Measurements from ENCODE around the gene STRN3. TPM values are rescaled to one million over a fixed set of nuclear protein-coding genes. Genes with fewer than 3 reads are reported as not detected.

STRN3 gene
- total and polyA plus RNA-seq, 10 of the 15 experiments (the other 5 are each of a cell fraction or from before 2014, with no cell fraction given): 7.8 to 27.9 (median 14.1) TPM

DNA sequence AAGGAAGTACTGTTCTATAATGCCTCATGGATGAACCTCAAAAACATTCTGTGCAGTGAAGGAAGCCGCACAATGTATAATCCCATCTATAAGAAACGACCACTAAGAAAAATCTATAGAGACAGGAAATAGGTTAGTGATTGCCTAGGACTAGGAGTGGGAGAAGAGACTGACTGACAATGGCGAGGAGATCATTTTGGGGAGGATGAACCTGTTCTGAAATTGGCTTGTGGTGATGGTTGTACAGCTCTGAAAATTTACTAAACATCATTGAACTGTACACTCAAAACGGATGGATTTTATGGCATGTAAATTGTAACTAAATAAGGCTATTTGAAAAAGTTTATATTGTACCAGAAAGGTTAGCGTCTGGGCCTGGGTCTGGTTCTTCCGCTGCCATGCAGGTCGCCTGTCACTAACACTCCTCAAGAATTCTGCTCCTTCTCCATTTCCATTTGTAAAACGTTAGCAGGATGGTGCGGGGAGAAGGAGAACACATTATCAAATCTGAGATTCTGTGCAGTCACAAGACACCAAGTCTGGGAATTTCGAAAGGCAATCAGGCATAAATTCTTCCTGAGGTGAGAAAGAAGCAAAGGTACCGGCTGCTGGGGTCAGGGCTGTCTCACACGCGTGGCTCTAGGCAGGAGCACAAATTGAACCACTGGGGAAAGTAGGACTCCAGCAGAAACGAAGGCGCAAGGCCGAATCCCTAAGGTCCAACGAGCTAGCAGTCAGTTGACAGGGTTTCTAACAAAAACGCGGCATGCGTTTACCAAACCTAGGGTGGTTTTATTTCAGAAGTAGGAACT, 152.7 kb downstream of the STRN3 start:
- H3K4me1 ChIP-seq (ENCODE audit: control insufficient read depth, insufficient read depth, low read length): peaks cover 11% of the 10 kb centered on the region
- in situ Hi-C loops (cut with MboI): no loop called here
- TF ChIP-seq IRF4 (IDR thresholded peaks at IDR 0.05; ENCODE audit: low read depth, low read length) (no peak), TBL1XR1 (IDR thresholded peaks at IDR 0.05; ENCODE audit: low read depth, low read length) (no peak), ZNF274 (IDR thresholded peaks at IDR 0.05; ENCODE audit: insufficient read depth, insufficient read length) (no peak), RAD51 (IDR thresholded peaks at IDR 0.05) (no peak), POLR2AphosphoS2 (IDR thresholded peaks at IDR 0.05; ENCODE audit: low read depth, low read length) (no peak), MTA3 (IDR thresholded peaks at IDR 0.05; ENCODE audit: borderline replicate concordance, low read length) (no peak), NBN (IDR thresholded peaks at IDR 0.05) (no peak), HCFC1 (IDR thresholded peaks at IDR 0.05; ENCODE audit: low read length) (no peak), RB1 (IDR thresholded peaks at IDR 0.05; ENCODE audit: borderline replicate concordance) (no peak), NR2F1 (conservative IDR thresholded peaks at IDR 0.05) (no peak), YY1 (IDR thresholded peaks at IDR 0.05; ENCODE audit: low read depth, low read length) (no peak), SUPT20H (IDR thresholded peaks at IDR 0.05; ENCODE audit: borderline replicate concordance, control insufficient read depth, low read depth, low read length) (no peak), ZBED1 (IDR thresholded peaks at IDR 0.05; ENCODE audit: borderline replicate concordance) (no peak), TCF12 (IDR thresholded peaks at IDR 0.05; ENCODE audit: low read depth, low read length) (no peak), NRF1 (conservative IDR thresholded peaks at IDR 0.05; ENCODE audit: low read depth, low read length) (no peak), BCL11A (IDR thresholded peaks at IDR 0.05; ENCODE audit: low read depth, low read length) (no peak), CBX3 (IDR thresholded peaks at IDR 0.05; ENCODE audit: borderline replicate concordance, low read depth) (no peak)
- TF ChIP-seq, protein P1, sequence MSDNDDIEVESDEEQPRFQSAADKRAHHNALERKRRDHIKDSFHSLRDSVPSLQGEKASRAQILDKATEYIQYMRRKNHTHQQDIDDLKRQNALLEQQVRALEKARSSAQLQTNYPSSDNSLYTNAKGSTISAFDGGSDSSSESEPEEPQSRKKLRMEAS (IDR thresholded peaks at IDR 0.05; ENCODE audit: low read depth, low read length): no peak
- TF ChIP-seq, protein P2, sequence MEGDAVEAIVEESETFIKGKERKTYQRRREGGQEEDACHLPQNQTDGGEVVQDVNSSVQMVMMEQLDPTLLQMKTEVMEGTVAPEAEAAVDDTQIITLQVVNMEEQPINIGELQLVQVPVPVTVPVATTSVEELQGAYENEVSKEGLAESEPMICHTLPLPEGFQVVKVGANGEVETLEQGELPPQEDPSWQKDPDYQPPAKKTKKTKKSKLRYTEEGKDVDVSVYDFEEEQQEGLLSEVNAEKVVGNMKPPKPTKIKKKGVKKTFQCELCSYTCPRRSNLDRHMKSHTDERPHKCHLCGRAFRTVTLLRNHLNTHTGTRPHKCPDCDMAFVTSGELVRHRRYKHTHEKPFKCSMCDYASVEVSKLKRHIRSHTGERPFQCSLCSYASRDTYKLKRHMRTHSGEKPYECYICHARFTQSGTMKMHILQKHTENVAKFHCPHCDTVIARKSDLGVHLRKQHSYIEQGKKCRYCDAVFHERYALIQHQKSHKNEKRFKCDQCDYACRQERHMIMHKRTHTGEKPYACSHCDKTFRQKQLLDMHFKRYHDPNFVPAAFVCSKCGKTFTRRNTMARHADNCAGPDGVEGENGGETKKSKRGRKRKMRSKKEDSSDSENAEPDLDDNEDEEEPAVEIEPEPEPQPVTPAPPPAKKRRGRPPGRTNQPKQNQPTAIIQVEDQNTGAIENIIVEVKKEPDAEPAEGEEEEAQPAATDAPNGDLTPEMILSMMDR (IDR thresholded peaks at IDR 0.05 in 2 of 3, conservative IDR thresholded peaks at IDR 0.05 in 1 of 3; ENCODE audit: control insufficient read depth in 2 of 3, extremely low read depth in 1 of 3, insufficient read depth in 1 of 3, low read depth in 3 of 3, low read length in 3 of 3): no peak
- TF ChIP-seq, protein P3, sequence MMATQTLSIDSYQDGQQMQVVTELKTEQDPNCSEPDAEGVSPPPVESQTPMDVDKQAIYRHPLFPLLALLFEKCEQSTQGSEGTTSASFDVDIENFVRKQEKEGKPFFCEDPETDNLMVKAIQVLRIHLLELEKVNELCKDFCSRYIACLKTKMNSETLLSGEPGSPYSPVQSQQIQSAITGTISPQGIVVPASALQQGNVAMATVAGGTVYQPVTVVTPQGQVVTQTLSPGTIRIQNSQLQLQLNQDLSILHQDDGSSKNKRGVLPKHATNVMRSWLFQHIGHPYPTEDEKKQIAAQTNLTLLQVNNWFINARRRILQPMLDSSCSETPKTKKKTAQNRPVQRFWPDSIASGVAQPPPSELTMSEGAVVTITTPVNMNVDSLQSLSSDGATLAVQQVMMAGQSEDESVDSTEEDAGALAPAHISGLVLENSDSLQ (IDR thresholded peaks at IDR 0.05): no peak
- peak overlapping the region; percentile 84 for H2AFZ ChIP-seq (ENCODE audit: control insufficient read depth, low read depth, low read length)
- 60% methylated on average over 20 of the region's 20 CpGs for WGBS (ENCODE audit: insufficient coverage, insufficient replicate concordance, low lambda C conversion rate, missing lambda C conversion rate)
- no TSS peak for BruUV-seq (replicated peaks)
- H3K9ac ChIP-seq (ENCODE audit: control insufficient read depth, insufficient read depth, low read length): peak overlapping the region; percentile 63
- H3K79me2 ChIP-seq (ENCODE audit: control insufficient read depth, insufficient read depth, low read length): no peaks in the 10 kb centered on the region
- peak overlapping the region; percentile 99 for H3K4me2 ChIP-seq (ENCODE audit: control insufficient read depth, insufficient read depth)
- POLR2A ChIA-PET: interaction anchor here (0.6 kb wide), 1 partner anchor 41 kb away, joined by 3 read pairs; no protein-coding TSS in a partner anchor
- CTCF ChIA-PET: interaction anchor here (1.0 to 1.2 kb wide), 3 partner anchors 16 to 209 kb away, joined by 3 read pairs; no protein-coding TSS in a partner anchor
- ATAC-seq (no peak), DNase-seq (ENCODE audit: low read depth, low spot score) (no peak), FAIRE-seq (no peak)
- H3K4me3 ChIP-seq: peak overlapping the region; percentile 66; the same call in 1 of the 2 replicates
- RAD21 ChIA-PET (ENCODE audit: unreplicated experiment): no interaction called here
- no peaks in the 10 kb centered on the region for H3K36me3 ChIP-seq (ENCODE audit: control insufficient read depth in 2 of 2, insufficient read depth in 2 of 2, low read length in 1 of 2)
- no peak overlapping the region for H3K27ac ChIP-seq (ENCODE audit: control insufficient read depth, insufficient read depth)
- no peaks in the 10 kb centered on the region for H3K9me3 ChIP-seq (replicated peaks; ENCODE audit: control insufficient read depth, insufficient read depth, low read length)
- H3K27me3 ChIP-seq (replicated peaks in 1 of 2; ENCODE audit: control insufficient read depth in 2 of 2, insufficient read depth in 2 of 2, low read length in 1 of 2): peaks cover 2 to 6% of the 10 kb centered on the region in 2 experiments; a peak in 2 of 4 replicates
- SMC1A ChIA-PET (ENCODE audit: uncharacterized antibody, unreplicated experiment): interaction anchor here (1.0 to 1.4 kb wide), 2 partner anchors 19 to 21 kb away, joined by 3 to 4 read pairs; no protein-coding TSS in a partner anchor
- no peaks in the 10 kb centered on the region for H4K20me1 ChIP-seq (ENCODE audit: control insufficient read depth, insufficient read depth)
- intact Hi-C loops (cut with micrococcal nuclease; ENCODE audit: unreplicated experiment): loop anchor here (5.0 kb wide), 1 partner anchor 161 kb away; no protein-coding TSS in a partner anchor
